Measurements from ENCODE around the gene SCAF4.

SCAF4 gene

GRCh38 chr21:31714741-31715365 is 17.1 kb downstream of the SCAF4 start:
- no peak overlapping the region for H3K4me3 ChIP-seq (ENCODE audit: low read depth in 1 of 2, low read length in 1 of 2)
- H3K9me3 ChIP-seq: no peaks in the 10 kb centered on the region
- H3K4me1 ChIP-seq (ENCODE audit: control insufficient read depth in 1 of 2, insufficient read depth in 1 of 2, low read depth in 1 of 2, low read length in 1 of 2): no peaks in the 10 kb centered on the region
- no peaks in the 10 kb centered on the region for H3K36me3 ChIP-seq
- TF ChIP-seq CTCF (IDR thresholded peaks at IDR 0.05): no peak
- H3K27me3 ChIP-seq: no peaks in the 10 kb centered on the region
- H3K27ac ChIP-seq: no peak overlapping the region

DNA sequence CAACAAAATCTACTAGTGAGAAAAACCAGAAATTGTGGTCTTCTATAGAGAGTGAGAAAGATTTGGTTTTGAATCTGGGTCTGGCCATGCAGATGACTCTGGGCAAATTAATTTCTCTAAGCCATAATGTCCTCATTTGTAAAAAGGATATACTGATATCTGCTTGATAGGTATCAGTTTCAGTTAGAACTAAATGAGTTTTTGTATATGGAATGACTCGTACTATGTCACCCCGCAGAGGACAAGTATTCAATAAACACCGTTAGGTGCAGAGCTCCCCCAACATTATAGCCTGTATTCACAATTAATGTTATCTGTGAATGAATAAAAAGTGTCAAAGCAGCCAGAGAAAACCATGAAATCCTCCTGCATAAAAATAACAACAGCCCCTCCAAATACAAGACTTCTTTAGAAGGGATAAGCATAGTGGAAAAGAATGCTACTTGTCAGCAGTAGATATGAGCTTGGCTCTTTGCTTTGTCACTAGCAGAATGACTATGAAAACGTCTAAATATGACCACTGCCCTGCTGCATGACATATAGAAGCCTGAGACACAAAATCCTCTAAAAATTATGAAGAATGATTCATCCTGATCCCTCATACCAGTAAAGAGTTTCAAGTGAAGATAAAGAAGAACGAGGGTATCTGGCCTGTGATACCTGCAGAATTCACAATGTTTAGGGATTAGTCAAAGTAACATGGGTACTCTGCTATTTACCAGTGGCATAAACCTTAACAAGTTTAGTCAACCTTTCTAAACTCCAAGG is 17.8 kb downstream of the SCAF4 start:
- Histone ChIP-seq H3K9me3 (no peaks in the 10 kb centered on the region), H3K27ac (no peak overlapping the region), H3K36me3 (no peaks in the 10 kb centered on the region), H3K27me3 (no peaks in the 10 kb centered on the region), H3K4me3 (ENCODE audit: low read depth in 1 of 2, low read length in 1 of 2) (no peak overlapping the region), H3K4me1 (ENCODE audit: control insufficient read depth in 1 of 2, insufficient read depth in 1 of 2, low read depth in 1 of 2, low read length in 1 of 2) (no peaks in the 10 kb centered on the region)
- no peak for TF ChIP-seq CTCF (IDR thresholded peaks at IDR 0.05)

DNA sequence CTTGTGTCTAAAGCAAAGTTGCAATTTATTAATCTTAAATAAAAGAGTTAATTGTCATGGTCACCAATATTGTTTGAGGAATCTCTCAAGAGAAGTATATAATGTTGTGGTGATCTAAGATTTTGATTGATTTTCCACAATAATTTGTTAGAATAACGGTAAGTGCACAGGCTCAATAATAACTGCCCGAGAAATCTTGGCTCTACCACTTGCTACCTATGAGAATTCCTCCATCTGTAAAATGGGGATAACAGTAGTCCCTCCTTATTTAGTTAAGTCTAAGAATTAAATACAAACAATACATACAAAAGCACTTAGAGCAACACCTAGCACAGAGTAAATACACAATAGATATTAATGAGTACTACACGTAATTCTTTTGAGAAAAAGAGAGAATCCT is 18.8 kb downstream of the SCAF4 start:
- H3K27ac ChIP-seq: no peak overlapping the region
- no peaks in the 10 kb centered on the region for H3K27me3 ChIP-seq
- no peaks in the 10 kb centered on the region for H3K9me3 ChIP-seq
- no peaks in the 10 kb centered on the region for H3K36me3 ChIP-seq
- H3K4me3 ChIP-seq (ENCODE audit: low read depth in 1 of 2, low read length in 1 of 2): no peak overlapping the region
- TF ChIP-seq CTCF (IDR thresholded peaks at IDR 0.05): no peak
- no peaks in the 10 kb centered on the region for H3K4me1 ChIP-seq (ENCODE audit: control insufficient read depth in 1 of 2, insufficient read depth in 1 of 2, low read depth in 1 of 2, low read length in 1 of 2)

- Histone ChIP-seq H3K4me1 (ENCODE audit: control insufficient read depth in 1 of 2, insufficient read depth in 1 of 2, low read depth in 1 of 2, low read length in 1 of 2) (no peaks in the 10 kb centered on the region), H3K27me3 (no peaks in the 10 kb centered on the region), H3K9me3 (no peaks in the 10 kb centered on the region), H3K4me3 (ENCODE audit: low read depth in 1 of 2, low read length in 1 of 2) (no peak overlapping the region), H3K27ac (no peak overlapping the region), H3K36me3 (no peaks in the 10 kb centered on the region)
- no peak for TF ChIP-seq CTCF (IDR thresholded peaks at IDR 0.05)
Observed at GRCh38 chr21:31711745-31712285, 20.1 kb downstream of the SCAF4 start.

DNA sequence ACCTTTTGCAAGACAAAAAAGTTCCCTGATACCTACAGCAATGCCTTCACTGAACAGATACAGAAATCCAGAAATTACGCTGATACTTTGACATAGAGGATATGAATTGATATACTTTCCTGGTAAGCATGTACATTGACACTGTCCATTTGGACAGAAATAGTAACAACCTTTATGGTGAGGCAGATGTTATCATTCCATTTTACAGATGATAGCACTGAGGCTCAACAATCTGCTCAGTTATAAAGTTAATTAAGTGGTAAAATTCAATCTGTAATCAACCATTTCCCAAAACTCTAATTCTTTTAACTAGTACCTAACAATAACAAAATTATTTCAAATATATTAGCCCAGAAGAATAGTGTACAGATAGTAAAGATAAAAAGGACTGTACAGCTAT is 20.6 kb downstream of the SCAF4 start:
- Histone ChIP-seq H3K36me3 (no peaks in the 10 kb centered on the region), H3K9me3 (no peaks in the 10 kb centered on the region), H3K4me1 (ENCODE audit: control insufficient read depth in 1 of 2, insufficient read depth in 1 of 2, low read depth in 1 of 2, low read length in 1 of 2) (no peaks in the 10 kb centered on the region), H3K27ac (no peak overlapping the region), H3K27me3 (no peaks in the 10 kb centered on the region), H3K4me3 (ENCODE audit: low read depth in 1 of 2, low read length in 1 of 2) (no peak overlapping the region)
- TF ChIP-seq CTCF (IDR thresholded peaks at IDR 0.05): no peak

All from neutrophil (primary cell).